HG03159 (cell line): ENCODE measurements around the gene APBA1.
"Not testable (repeated sequence)": the region's sequence is repeated elsewhere in the genome, so short reads cannot be mapped to it uniquely, and the experiment has no call there.

Source experiments
- ATAC-seq: cut with Tn5 transposase; IDR thresholded peaks from one replicate; pipeline ENCODE4 v1.9.1; 2021; ENCODE audit warnings: mild to moderate bottlenecking, moderate library complexity; ENCODE audit not compliant: unreplicated experiment

Gene APBA1

DNA sequence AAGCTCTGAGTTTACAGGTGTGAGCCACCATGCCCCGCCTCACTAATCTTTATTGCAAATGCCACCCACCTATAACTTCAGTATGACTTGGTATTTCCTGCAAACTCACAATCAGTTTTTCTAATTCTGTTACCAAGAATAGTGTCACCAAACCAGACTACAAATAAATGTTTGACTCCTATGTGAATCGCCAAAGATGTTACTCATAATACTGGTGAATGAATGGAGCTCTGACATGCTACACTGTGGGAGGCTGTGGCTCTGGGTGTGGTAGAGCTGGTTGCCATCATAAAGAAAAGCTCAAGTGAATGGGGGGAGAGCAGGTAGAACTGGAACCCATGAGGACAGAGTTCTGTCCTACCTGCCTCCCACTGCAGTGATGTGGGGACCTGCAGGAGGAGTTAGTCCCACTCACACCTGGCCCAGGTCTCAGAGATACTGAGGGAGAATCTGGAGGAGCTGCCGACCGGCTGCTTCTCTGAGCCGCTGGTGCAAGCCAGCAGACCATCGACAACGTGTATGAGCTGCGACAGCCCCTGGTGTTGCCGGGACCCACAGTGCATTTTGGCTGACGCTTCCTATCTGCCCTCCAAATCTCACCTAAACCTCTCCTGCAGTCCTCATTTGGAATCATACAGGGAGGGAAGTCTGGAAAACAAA is 251.4 kb downstream of the APBA1 start:
- no peak for ATAC-seq

DNA sequence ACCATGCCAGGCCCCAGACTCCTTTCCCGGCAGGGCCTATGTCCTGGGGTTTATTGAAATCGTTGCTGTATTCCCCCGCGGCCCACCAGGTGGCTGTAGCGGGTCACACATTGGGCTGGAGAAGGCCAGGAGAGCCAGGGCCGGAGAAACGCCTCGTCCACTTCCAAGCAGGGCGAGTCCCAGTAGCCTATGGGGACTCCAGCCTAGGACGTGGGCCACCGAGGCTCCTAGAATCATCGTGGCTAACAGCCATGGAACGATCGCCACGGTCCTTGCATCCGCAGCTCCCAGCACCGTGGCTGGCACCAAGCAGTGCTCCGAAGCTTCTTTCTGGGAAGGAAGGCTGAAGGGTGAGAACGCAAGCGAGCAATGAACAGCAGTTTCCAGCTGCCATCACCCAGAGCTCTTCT is 259.4 kb downstream of the APBA1 start:
- no peak for ATAC-seq

DNA sequence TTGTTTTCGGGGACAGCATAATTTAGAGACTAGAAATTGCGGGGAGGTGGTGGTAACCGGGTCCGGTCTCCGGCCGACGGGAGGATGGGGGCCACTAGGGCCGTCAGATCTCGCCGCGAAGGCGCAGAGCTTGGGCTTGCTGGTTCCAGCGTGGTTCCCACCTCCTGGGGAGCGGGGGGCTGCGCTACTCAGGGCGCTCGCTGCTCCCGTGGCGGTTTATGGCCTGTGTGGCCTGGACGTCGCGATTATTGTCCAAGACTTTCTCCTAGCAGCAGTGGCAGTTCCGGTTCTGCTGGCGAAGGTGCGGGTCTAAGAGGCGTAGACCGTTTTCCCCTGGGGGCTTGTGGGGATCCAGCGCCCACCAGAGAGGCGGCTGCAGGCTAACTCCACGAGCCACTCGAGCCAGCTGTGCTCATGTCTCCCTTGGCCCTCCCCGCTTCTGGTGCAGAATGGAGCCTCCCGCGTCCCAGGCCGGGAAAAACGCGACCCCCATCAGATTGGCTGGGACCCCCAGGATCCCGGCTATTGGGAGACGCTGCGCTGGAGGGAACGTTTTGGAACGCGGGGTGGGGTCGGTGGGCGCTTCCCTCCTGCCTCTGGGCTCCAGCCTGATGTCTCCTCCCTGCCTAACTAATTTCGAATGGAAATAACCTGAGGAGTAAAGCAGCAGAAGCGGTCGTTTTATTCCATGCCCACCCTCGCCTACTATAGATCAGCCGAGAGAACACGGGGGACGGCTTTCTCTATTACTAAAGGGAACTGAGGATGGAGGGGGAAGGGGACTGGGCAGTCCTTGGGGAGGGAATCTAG is 260.0 kb downstream of the APBA1 start:
- ATAC-seq = no peak

DNA sequence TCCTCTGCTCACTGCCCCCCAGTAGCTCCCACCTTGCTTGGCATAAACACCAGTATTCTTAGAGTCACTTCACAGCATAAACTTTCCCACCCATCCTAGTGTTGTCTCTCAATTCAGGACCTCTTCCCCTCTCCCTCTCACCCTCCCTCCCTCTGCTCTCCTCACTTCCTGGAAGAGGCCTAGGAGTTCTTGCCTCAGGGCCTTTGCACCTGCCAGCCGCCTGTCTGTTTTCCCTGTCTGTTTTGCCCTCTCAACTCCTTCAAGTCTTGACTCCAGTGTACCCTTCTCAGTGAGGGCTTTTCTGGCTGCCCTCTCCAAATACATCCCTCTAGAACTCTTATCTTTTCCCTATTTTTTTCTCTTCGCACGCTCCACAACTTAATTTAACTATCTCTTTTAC is 260.9 kb downstream of the APBA1 start:
- no peak for ATAC-seq

DNA sequence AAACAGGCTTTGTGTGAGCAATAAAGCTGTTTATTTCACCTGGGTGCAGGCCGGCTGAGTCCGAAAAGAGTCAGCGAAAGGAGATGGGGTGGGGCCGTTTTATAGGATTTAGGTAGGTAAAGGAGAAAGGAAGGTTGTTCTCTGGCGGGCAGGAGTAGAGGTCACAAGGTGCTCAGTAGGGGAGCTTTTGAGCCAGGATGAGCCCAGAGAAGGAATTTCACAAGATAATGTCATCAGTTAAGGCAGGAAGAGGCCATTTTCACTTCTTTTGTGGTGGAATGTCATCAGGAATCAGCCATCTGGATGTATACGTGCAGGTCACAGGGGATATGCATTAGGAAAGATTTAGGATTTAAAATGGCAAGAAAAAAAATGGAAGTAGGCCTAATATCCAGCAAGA is 262.2 kb downstream of the APBA1 start:
- ATAC-seq = not testable (repeated sequence)

- no peak for ATAC-seq
Observed at GRCh38 chr9:69400470-69400869, 271.7 kb downstream of the APBA1 start.

- no peak for ATAC-seq
Observed at GRCh38 chr9:69397384-69398214, 274.6 kb downstream of the APBA1 start.

- no peak for ATAC-seq
Observed at GRCh38 chr9:69396759-69397158, 275.4 kb downstream of the APBA1 start.

- no peak for ATAC-seq
Observed at GRCh38 chr9:69395718-69396117, 276.5 kb downstream of the APBA1 start.

- ATAC-seq = no peak
Observed at GRCh38 chr9:69393425-69393824, 278.7 kb downstream of the APBA1 start.

- no peak for ATAC-seq
Observed at GRCh38 chr9:69392826-69393225, 279.3 kb downstream of the APBA1 start.

GRCh38 chr9:69391946-69392345 is 280.2 kb downstream of the APBA1 start:
- no peak for ATAC-seq

- no peak for ATAC-seq
Observed at GRCh38 chr9:69391487-69391886, 280.7 kb downstream of the APBA1 start.

DNA sequence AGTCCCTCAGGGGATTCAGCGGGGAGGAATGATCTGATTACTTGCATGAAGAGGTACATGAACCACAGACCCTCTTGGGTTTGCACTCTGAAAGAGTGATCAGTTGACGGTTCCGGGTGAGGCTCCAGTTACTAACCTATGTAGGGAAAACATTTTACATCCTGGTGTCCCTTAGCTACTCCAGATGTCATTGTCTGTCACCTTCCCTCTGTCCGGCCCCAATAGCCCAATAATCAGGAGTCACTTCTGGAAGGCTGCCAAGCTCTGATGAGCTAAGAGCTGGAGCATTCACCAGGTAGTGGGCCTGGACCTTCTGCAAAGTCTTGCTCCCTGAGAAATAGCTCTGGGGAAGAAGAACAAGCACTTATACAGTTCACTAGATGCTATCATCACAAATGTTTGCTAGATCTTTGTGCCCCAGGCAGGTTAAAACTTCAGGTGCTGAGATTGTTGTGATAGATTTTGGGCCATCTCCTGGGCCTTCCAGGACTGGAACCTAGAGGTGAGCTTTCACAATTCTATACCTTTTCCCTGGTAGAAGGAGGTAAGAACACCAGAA is 282.7 kb downstream of the APBA1 start:
- no peak for ATAC-seq

DNA sequence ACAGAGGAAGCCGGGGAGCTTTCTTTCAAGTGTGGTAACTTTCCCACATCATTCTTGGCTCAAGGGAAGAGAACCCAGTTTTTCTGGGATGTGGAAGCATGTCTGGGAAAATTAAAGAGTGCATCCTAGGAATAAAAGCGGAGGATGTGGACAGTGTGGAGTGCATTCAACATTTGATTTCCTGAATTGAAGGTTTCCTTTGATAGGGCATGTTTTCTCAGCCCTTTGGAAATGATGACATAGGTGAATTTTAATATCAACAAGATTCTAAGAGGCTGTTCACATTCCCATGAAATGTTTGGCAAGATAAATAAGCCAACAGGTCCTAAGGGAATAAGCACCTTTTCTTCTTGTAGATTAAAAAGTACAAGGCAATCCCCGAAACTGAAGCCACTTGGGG is 283.6 kb downstream of the APBA1 start:
- ATAC-seq = no peak

DNA sequence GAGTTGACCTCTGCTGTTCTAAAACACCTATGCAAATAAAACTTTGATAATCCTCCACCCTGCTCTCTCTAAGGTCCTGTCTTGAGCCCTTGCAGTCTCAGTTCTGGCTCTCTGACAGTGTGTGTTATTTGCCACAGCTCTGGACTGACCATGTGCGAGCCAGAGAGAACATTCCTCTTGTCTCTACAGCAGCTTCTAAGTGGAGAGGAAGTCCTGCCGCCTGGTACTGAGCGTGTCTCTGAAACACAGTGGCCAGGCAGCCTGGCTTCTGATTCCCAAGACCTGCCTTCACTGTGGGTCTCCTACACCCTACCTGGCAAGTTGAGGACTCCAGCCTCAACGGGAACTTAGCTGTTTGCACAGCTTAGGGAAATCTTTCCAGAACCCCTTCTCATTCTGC is 285.5 kb downstream of the APBA1 start:
- no peak for ATAC-seq

GRCh38 chr9:69385581-69386033 is 286.6 kb downstream of the APBA1 start:
- ATAC-seq = no peak

- ATAC-seq = no peak
Observed at GRCh38 chr9:69382135-69382534, 290.0 kb downstream of the APBA1 start.

- ATAC-seq = no peak
Observed at GRCh38 chr9:69380811-69381210, 291.4 kb downstream of the APBA1 start.

- no peak for ATAC-seq
Observed at GRCh38 chr9:69380301-69380700, 291.9 kb downstream of the APBA1 start.

GRCh38 chr9:69379270-69379982 is 292.7 kb downstream of the APBA1 start:
- no peak for ATAC-seq
